ENCODE data around the gene TP73. TPM values are rescaled to one million over a fixed set of nuclear protein-coding genes. Genes with fewer than 3 reads are reported as not detected.

TP73 gene
- total RNA-seq, 1 experiment from 2014 or later, result 0.54 TPM

GRCh38 chr1:3645247-3645646, 7.1 kb upstream of the TP73 start:
- Mint-ChIP-seq H3K9me3 (ENCODE audit: low read depth, unreplicated experiment) (no peaks in the 10 kb centered on the region), H3K4me3 (ENCODE audit: low read depth, unreplicated experiment) (no peak overlapping the region), H3K4me1 (ENCODE audit: low read depth, unreplicated experiment) (no peaks in the 10 kb centered on the region), H3K27me3 (ENCODE audit: unreplicated experiment) (no peaks in the 10 kb centered on the region), H3K36me3 (ENCODE audit: insufficient read depth, unreplicated experiment) (peaks cover 16% of the 10 kb centered on the region), H3K27ac (ENCODE audit: unreplicated experiment) (no peak overlapping the region)
- no peak for TF ChIP-seq CTCF (IDR thresholded peaks at IDR 0.05; ENCODE audit: unreplicated experiment)
- BruUV-seq (replicated peaks), result no TSS peak
- intact Hi-C loops (cut with micrococcal nuclease; ENCODE audit: unreplicated experiment), result no loop called here
- DNase-seq, result no peak
- CTCF ChIA-PET, result no interaction called here

- BruUV-seq (replicated peaks), result no TSS peak
- Mint-ChIP-seq H3K4me1 (ENCODE audit: low read depth, unreplicated experiment) (no peaks in the 10 kb centered on the region), H3K9me3 (ENCODE audit: low read depth, unreplicated experiment) (no peaks in the 10 kb centered on the region), H3K4me3 (ENCODE audit: low read depth, unreplicated experiment) (no peak overlapping the region), H3K27ac (ENCODE audit: unreplicated experiment) (no peak overlapping the region), H3K27me3 (ENCODE audit: unreplicated experiment) (peaks cover 3% of the 10 kb centered on the region), H3K36me3 (ENCODE audit: insufficient read depth, unreplicated experiment) (peaks cover 16% of the 10 kb centered on the region)
- no peak for TF ChIP-seq CTCF (IDR thresholded peaks at IDR 0.05; ENCODE audit: unreplicated experiment)
- CTCF ChIA-PET, result no interaction called here
- intact Hi-C loops (cut with micrococcal nuclease; ENCODE audit: unreplicated experiment), result no loop called here
- no peak for DNase-seq
These were observed 6.5 kb upstream of the TP73 start for GRCh38 chr1:3645666-3646355.

GRCh38 chr1:3646596-3646995, 5.7 kb upstream of the TP73 start:
- Mint-ChIP-seq H3K27me3 (ENCODE audit: unreplicated experiment) (peaks cover 11% of the 10 kb centered on the region), H3K9me3 (ENCODE audit: low read depth, unreplicated experiment) (no peaks in the 10 kb centered on the region), H3K27ac (ENCODE audit: unreplicated experiment) (no peak overlapping the region), H3K4me1 (ENCODE audit: low read depth, unreplicated experiment) (no peaks in the 10 kb centered on the region), H3K4me3 (ENCODE audit: low read depth, unreplicated experiment) (no peak overlapping the region), H3K36me3 (ENCODE audit: insufficient read depth, unreplicated experiment) (peaks cover 16% of the 10 kb centered on the region)
- no TSS peak for BruUV-seq (replicated peaks)
- TF ChIP-seq CTCF (IDR thresholded peaks at IDR 0.05; ENCODE audit: unreplicated experiment), result no peak
- intact Hi-C loops (cut with micrococcal nuclease; ENCODE audit: unreplicated experiment), result no loop called here
- no peak for DNase-seq
- CTCF ChIA-PET, result no interaction called here

GRCh38 chr1:3649342-3650247, 2.7 kb upstream of the TP73 start, which contains the start of gene WRAP73:
TSS of gene WRAP73 (minus strand) at chr1:3650103. CDS start at chr1:3649999, 104 bp downstream.
- TF ChIP-seq CTCF (IDR thresholded peaks at IDR 0.05; ENCODE audit: unreplicated experiment), result no peak
- peaks cover 29% of the 10 kb centered on the region for H3K27me3 Mint-ChIP-seq (ENCODE audit: unreplicated experiment)
- peak; percentile 83 for DNase-seq
- BruUV-seq (replicated peaks), result no TSS peak
- intact Hi-C loops (cut with micrococcal nuclease; ENCODE audit: unreplicated experiment), result loop anchor here (10.0 kb wide), 1 partner anchor 75 kb away; no protein-coding TSS in a partner anchor
- H3K36me3 Mint-ChIP-seq (ENCODE audit: insufficient read depth, unreplicated experiment), result peaks cover 16% of the 10 kb centered on the region
- CTCF ChIA-PET, result no interaction called here
- no peaks in the 10 kb centered on the region for H3K9me3 Mint-ChIP-seq (ENCODE audit: low read depth, unreplicated experiment)
- H3K27ac Mint-ChIP-seq (ENCODE audit: unreplicated experiment), result no peak within 1 kb of the TSS
- H3K4me1 Mint-ChIP-seq (ENCODE audit: low read depth, unreplicated experiment), result no peaks in the 10 kb centered on the region
- peak within 1 kb of the TSS; percentile 74 for H3K4me3 Mint-ChIP-seq (ENCODE audit: low read depth, unreplicated experiment)
